ENCODE results near the gene PLXNB3. TPM values are rescaled to one million over a fixed set of nuclear protein-coding genes. Genes with fewer than 3 reads are reported as not detected.

The PLXNB3 gene
- total RNA-seq, 3 donors from 2014 or later (not counting 1 experiment from before 2014, with no cell fraction given) = 1.2 to 1.3 TPM; not detected in 1

GRCh38 chrX:153769865-153770600 is 6.0 kb downstream of the PLXNB3 start:
- Histone ChIP-seq H3K4me3 (ENCODE audit: low read length) (no peak overlapping the region), H3K27me3 (ENCODE audit: control insufficient read depth, insufficient read depth, low read length) (no peaks in the 10 kb centered on the region), H3K4me1 (ENCODE audit: control insufficient read depth, insufficient read depth, low read length) (peaks cover 11% of the 10 kb centered on the region), H3K27ac (ENCODE audit: low read length) (no peak overlapping the region), H3K36me3 (ENCODE audit: control insufficient read depth, insufficient read depth, low read length) (no peaks in the 10 kb centered on the region), H3K9me3 (ENCODE audit: control insufficient read depth, insufficient read depth, low read length) (no peaks in the 10 kb centered on the region)
- Mint-ChIP-seq H3K9me3 (no peaks in the 10 kb centered on the region), H3K36me3 (no peaks in the 10 kb centered on the region), H3K27ac (no peak overlapping the region), H3K27me3 (ENCODE audit: low read depth in 2 of 2) (no peaks in the 10 kb centered on the region), H3K4me3 (no peak overlapping the region), H3K4me1 (peaks cover 0 to 16% of the 10 kb centered on the region in 2 donors)
- DNase-seq (no peak), ATAC-seq (no peak)
- intact Hi-C loops (cut with micrococcal nuclease) = no loop called here
- WGBS (ENCODE audit: insufficient coverage) = 89% methylated on average over 24 of the region's 25 CpGs
- no peak for TF ChIP-seq CTCF (IDR thresholded peaks at IDR 0.05)

GRCh38 chrX:153770601-153771414 is 6.8 kb downstream of the PLXNB3 start:
- no peaks in the 10 kb centered on the region for H3K27me3 Mint-ChIP-seq (ENCODE audit: low read depth in 2 of 2)
- intact Hi-C loops (cut with micrococcal nuclease) = no loop called here
- H3K4me3 ChIP-seq (ENCODE audit: low read length) = no peak overlapping the region
- no peak for TF ChIP-seq CTCF (IDR thresholded peaks at IDR 0.05)
- H3K4me1 Mint-ChIP-seq = peaks cover 0 to 16% of the 10 kb centered on the region in 2 donors
- no peak overlapping the region for H3K27ac Mint-ChIP-seq
- no peak overlapping the region for H3K4me3 Mint-ChIP-seq
- no peaks in the 10 kb centered on the region for H3K9me3 ChIP-seq (ENCODE audit: control insufficient read depth, insufficient read depth, low read length)
- ATAC-seq (no peak), DNase-seq (no peak)
- H3K36me3 Mint-ChIP-seq = no peaks in the 10 kb centered on the region
- no peak overlapping the region for H3K27ac ChIP-seq (ENCODE audit: low read length)
- no peaks in the 10 kb centered on the region for H3K27me3 ChIP-seq (ENCODE audit: control insufficient read depth, insufficient read depth, low read length)
- no peaks in the 10 kb centered on the region for H3K9me3 Mint-ChIP-seq
- H3K4me1 ChIP-seq (ENCODE audit: control insufficient read depth, insufficient read depth, low read length) = peaks cover 11% of the 10 kb centered on the region
- WGBS (ENCODE audit: insufficient coverage) = 90% methylated on average over 18 of the region's 18 CpGs
- H3K36me3 ChIP-seq (ENCODE audit: control insufficient read depth, insufficient read depth, low read length) = no peaks in the 10 kb centered on the region

- ATAC-seq (no peak), DNase-seq (no peak)
- no peaks in the 10 kb centered on the region for H3K27me3 Mint-ChIP-seq (ENCODE audit: low read depth in 2 of 2)
- H3K4me3 ChIP-seq (ENCODE audit: low read length) = no peak overlapping the region
- no peaks in the 10 kb centered on the region for H3K36me3 Mint-ChIP-seq
- H3K27ac ChIP-seq (ENCODE audit: low read length) = no peak overlapping the region
- no peaks in the 10 kb centered on the region for H3K36me3 ChIP-seq (ENCODE audit: control insufficient read depth, insufficient read depth, low read length)
- H3K9me3 ChIP-seq (ENCODE audit: control insufficient read depth, insufficient read depth, low read length) = no peaks in the 10 kb centered on the region
- peaks cover 0 to 8% of the 10 kb centered on the region in 2 donors for H3K4me1 Mint-ChIP-seq
- no peaks in the 10 kb centered on the region for H3K9me3 Mint-ChIP-seq
- peaks cover 6% of the 10 kb centered on the region for H3K4me1 ChIP-seq (ENCODE audit: control insufficient read depth, insufficient read depth, low read length)
- H3K27ac Mint-ChIP-seq = no peak overlapping the region
- H3K27me3 ChIP-seq (ENCODE audit: control insufficient read depth, insufficient read depth, low read length) = no peaks in the 10 kb centered on the region
- intact Hi-C loops (cut with micrococcal nuclease) = no loop called here
- WGBS (ENCODE audit: insufficient coverage) = 89% methylated on average over 37 of the region's 37 CpGs
- no peak for TF ChIP-seq CTCF (IDR thresholded peaks at IDR 0.05)
- H3K4me3 Mint-ChIP-seq = no peak overlapping the region
Observed at GRCh38 chrX:153771415-153772315, 7.6 kb downstream of the PLXNB3 start.

All from natural killer cell (primary cell).